Renal cortical epithelial cell (primary cell): ENCODE data around the gene RHOD. TPM values are rescaled to one million over a fixed set of nuclear protein-coding genes. Genes with fewer than 3 reads are reported as not detected.

Experiments
- DNase-seq: peaks from one replicate; pipeline ENCODE4 v3.0.0-alpha.2; 2011; ENCODE audit warnings: low read depth
- total RNA-seq: library from RNA; depleted of rRNA; stranded (reverse); fragments of >200 nt; gene quantifications from 2 replicates; pipeline ENCODE4 v1.2.3, GENCODE V29; 2014

Gene RHOD
- total RNA-seq, 1 donor from 2014 or later: 22.3 TPM

DNA sequence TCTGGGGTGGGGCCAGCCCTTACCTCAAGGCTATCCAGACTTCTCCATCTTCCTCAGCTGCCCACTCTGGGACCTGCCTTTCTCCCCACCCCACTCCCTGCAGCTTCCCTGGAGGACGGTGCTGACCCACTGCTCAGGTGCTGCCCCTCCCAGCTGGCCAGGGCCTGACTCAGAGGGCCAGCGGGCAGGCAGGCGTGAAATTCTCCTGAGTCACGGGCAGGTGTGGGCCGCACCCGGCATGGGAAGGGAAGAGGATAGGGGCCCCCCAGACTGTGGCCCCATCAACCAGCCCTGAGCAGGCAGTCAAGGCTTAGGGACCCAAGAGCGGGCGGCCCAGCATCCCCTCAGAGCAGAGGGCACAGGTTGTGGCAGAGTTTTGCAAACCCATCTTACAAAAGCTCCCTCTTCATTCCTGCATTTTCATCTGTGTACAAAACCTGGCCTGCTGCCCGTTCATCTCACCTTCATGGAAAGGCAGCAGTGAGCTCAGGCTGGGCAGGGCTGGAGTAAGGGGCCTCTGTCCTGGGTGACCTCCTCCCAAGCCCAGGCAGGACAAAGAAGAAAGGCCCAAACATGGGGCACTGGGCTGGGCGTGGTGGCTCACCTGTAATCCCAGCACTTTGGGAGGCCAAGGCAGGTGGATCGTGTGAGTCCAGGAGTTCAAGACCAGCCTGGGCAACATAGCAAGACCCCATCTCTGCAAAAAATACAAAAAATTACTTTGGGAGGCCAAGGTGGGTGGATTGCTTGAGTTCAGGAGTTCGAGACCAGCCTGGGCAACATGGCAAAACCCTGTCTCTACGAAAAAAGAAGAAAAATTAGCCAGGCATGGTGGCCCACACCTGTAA is 6.1 kb downstream of the RHOD start:
- DNase-seq: peak; percentile 52

DNA sequence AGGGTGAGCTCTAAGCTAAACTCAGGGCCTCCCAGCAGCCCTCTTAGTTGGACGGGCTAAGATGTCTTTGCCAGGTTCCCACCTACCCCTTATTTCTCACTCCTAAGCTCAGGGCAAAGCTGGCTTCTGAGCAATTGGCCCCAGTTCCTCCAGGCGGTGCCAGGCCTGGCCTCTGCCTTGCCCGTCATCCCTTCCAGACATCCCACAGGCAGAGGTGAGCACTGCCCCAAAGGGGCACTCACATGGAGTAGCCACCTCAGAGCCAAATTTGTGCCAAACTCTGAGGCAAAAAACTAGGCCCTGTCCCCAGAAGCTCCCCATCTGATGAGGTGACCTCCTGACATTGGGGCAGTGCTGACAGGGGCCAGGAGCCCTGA is 9.7 kb downstream of the RHOD start:
- no peak for DNase-seq

DNA sequence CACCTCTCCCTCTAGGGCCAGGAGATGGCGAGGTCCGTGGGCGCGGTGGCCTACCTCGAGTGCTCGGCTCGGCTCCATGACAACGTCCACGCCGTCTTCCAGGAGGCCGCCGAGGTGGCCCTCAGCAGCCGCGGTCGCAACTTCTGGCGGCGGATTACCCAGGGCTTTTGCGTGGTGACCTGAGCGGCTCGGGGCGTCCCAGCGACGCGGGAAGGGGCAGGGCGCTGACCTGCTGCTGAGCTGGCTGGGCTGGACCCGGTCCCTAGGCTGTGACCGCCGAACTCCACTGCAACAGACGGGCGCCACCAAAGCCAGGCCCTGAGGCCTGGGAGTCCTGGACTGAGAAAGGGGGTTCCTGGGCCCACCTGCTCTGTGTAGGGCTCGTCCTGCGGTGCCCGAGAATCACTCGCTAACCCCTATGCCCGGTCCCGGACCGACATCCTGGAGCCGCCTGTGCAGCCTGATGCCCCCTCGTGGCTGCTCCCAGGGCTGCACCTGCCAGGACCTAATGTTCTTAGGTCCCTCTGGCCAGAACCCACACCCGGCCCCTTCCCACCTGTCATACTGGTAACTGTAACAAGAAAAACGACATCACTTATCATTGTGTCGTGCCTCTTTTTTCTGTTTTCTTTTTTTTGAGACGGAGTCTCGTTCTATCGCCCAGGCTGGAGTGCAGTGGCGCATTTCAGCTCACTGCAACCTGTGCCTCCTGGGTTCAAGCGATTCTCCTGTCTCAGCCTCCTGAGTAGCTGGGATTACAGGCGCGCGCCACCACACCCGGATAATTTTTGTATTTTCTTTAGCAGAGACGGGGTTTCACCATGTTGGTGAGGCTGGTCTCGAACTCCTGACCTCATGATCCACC is 15.0 kb downstream of the RHOD start:
- peak; percentile 35 for DNase-seq

DNA sequence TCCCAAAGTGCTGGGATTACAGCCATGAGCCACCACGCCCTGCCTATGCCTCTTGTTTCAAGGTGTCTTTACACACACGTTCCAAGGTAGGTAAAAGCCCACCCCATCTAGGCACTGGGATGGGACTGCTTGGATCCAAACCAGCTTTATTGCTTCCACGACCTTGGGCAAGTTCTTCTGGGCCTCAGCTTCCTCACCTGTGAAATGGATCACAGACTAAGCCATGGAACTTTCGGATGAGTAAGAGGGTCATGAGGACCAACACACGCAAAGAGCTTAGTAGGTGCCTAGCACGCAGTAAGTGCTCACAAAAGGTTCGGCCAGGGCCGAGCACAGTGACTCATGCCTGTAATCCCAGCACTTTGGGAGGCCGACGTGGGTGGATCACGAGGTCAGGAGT is 15.6 kb downstream of the RHOD start:
- no peak for DNase-seq

DNA sequence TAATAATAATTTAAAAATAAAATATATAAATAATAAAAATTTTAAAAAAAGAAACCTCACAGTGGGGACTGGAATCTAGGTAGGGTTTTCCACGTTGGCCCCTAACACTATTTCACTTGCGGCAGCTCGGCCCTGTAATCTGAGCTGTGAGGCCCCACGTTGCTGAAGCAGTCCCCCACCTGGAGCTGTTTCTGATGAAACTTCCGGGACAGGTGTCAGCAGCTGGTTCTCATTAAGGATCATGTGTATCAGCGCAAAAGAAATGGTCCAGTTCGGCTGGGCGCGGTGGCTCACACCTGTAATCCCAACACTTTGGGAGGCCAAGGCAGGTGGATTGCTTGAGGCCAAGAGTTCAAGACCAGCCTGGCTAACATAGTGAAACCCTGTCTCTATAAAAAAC is 17.3 kb downstream of the RHOD start:
- DNase-seq: no peak

DNA sequence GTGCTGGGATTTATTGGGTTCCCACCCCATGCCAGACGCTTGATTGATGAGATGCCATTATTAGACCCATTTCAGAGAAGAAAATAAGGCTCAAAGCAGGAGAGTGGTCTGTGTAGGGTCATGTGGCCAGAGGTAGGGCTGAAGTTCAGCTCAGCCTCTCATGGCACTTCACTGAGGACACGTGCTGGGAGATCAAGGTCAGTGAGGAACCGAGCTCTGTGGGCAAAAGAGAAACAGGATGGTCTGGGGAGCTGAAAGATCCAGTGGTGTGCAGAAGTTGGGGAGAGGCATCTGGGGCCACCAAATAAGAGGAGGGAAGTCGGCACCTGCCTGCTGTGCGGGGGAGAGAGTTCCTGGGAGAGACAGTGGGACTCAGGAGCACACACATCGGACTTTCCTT is 19.6 kb downstream of the RHOD start:
- no peak for DNase-seq

DNA sequence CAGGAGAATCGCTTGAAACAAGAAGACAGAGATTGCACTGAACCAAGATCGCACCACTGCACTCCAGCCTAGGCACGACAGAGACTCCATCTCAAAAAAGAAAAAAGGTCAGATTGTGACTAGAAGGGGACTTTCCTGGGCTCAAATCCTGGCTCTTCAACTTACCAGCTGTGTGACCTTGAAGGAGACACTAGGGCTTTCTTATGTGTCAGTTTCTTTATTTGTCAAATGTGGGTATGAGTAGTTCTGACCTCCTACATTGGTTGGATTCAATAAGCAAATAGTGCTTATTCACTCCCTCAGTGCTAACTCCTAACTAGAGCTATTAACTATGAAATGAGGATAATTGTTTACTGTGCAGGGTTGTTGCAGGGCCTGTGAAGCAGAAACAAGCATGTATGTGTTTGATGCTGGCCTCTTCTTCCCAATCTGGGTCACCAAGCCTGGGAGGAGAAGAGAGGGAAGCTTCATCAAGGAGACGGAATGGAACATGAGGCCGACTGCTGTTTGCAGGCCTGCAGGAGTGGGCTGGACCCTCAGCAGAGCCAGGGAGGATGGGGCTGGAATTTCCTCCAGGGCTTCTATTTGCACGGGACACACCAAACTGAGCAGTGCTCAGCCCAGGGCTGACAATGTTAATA is 22.5 kb downstream of the RHOD start:
- no peak for DNase-seq

DNA sequence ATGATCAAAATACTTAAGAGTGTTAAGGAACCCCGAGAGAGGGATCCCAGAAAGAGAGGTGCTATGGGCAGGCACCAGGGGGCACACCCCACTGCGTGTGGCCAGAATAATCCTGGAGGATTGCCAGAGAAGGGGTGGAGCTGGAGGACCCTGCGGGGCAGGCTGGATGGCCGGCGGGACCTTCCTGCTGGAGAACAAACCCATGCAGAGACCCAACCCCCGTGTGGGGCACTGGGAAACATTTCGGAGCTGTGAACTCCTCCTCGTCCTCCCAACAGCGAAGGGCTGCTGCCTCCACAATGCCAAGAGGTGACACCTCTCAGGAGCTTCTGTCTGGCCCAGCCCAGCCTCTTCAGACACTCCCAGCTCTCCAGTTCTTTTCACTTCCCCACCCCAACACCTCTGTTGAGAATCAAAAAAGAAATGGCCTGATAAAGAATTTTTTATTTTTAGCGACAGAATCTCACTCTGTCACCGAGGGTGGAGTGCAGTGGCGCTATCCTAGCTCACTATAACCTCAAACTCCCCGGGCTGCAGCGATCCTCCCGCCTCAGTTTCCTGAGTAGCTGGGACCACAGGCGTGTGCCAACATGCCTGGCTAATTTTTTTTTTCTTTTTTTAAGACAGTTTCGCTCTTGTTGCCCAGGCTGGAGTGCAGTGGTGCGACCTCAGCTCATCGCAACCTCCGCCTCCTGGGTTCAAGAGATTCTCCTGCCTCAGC is 25.6 kb downstream of the RHOD start:
- no peak for DNase-seq

DNA sequence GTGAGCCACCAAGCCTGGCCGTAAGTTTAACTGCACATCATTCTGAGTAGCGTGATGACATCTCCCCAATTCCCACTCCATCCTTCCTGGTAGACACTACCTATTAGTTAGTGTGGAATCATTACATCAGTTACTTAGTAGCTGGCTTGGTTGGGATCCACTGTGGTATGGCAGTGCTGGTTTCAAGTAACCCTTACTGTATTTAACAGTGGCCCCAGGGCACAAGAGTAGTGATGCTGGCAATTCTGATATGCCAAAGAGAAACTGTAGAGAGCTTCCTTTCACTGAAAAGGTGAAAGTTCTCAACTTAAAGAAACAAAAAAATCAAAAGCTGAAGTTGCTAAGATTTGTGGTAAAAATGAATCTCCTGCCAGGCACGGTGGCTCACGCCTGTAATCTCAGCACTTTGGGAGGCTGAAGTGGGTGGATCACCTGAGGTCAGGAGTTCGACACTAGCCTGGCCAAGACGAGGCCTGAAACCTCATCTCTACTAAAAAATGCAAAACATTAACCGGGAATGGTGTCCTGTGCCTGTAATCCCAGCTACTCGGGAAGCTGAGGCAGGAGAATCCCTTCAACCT is 27.2 kb downstream of the RHOD start:
- DNase-seq: no peak

DNA sequence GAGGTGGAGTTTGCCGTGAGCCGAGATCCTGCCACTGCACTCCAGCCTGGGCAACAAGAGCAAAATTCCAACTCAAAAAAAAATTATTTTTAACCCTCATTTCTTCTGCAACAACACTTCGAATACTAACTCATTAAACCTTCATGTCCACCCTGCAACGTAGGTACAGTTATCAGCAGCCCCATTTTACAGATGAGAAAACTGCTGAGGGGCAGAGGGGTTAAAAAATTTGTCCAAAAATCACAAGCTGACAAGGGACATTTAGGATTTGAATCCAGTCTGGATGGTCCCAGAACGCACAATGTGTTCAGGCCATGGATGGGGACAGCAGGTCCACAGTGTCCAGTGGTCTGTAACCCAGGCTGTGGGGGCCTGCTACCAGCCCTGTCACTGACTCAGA is 29.0 kb downstream of the RHOD start:
- DNase-seq: no peak

DNA sequence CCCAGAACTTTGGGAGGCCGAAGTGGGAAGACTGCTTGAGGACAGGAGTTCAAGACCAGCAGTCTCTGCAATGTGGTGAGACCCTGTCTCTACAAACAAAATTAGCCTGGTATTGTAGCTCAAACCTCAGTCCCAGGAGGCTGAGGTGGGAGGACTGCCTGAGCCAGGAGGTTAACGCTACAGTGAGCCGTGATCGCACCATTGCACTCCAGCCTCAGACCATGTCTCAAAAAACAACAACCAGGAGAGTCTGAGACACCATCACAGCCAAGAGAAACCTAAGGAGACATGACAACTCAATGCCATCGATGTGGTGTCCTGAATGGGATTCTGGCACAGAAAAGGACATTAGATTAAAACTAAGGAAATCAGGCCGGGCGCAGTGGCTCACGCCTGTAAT is 34.1 kb downstream of the RHOD start:
- no peak for DNase-seq

DNA sequence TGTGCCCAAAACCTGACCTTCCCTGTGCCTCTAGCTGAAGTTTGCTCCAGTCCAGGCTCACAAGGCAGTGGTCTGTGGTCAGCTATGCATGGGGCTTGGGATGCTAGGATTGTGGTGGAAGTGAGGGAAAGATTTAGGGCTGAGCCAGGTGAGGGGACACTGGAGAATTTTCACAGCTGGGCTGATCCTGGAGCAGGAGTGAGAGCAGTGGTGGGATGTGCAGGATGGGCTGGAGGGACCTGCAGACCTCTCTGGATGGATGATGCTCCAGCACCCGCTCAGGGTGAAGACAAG is 38.5 kb downstream of the RHOD start:
- DNase-seq: no peak

DNA sequence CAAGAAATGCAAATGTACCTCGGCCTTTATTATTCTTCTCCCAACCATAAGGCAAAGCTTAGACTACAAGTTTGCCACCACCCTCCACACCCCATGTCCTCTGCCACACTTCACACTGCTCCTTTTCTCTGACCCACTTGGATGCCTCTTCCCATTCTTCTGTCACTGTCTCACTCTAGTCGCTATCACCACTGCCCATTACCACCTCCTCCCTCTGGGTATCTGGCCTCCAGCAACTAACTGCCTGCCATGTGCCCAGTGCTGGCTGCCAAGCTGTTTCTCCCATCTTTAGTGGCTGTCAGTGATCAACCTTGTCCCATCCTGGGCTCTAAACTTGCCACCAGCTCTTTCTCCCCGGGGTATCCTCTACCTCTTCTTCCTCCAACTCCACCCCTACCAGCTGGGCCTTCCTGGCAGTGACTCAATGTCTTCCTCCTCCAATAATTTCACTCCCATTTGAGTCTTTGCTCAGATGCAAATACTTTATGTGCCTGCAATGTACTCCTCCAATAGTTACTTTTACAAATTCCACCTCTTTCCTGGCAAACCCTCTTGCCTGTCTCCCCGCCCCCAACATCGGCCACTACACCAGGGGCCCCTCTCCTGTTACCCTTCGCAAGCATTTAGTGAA is 42.3 kb downstream of the RHOD start:
- no peak for DNase-seq

DNA sequence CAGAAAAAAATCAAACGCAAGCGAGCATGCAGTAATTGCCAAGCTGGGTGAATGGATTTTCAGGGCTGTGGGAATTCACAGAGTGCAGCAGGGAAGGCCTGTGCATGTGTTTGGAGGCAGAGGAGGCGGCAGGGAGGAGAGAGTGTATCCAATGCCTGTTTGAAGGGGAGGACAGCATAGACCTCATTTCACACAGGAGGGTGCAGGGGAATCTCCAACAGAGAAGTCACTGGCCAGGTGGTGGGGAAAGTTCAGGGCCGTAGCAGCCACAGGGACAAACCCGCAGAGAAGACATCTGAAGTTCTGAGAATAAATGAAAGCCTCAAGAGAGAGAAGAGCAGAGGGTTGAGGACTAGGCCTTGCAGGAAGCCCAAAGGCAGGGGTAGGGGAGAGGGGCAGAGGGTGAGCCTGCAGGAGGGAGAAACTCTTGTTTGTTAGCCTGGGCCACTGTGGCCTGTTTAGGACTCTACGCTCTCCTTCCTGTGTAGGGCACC is 43.2 kb downstream of the RHOD start:
- DNase-seq: no peak

DNA sequence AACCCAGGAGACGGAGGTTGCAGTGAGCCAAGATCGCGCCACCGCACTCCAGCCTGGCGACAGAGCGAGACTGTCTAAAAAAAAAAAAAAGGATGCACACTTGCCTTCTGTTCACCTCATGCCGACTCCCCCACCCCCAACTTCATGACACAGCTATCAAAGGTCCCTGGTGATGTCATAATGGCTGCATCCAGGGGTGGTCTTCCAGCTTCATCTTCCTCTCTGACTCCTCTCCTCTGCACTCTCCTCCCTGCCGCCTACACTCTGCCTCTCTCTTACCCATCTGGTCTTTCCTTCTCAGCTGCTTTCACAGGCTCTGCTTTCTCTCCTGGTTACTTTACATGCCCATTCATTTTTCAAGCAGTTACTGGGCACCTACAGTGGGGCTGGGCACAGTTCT is 46.0 kb downstream of the RHOD start:
- no peak for DNase-seq

DNA sequence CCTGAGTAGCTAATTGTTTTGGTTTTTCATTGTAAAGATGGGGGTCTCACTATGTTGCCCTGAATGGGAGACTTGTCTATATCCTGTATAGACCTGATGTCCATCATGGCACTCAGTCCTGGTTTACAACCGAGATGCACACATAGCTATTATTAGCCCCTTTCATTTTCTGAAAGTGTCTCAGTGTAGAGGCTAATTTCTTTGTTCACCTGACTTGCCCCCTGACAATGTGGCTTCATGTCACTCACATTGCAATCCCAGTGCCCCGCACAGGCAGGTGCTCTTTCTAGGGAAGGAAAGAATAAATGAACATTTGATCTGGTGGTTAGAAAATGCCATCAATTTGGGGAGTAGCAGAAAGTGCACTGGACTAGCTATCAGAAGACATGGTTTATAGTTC is 49.3 kb downstream of the RHOD start:
- no peak for DNase-seq

DNA sequence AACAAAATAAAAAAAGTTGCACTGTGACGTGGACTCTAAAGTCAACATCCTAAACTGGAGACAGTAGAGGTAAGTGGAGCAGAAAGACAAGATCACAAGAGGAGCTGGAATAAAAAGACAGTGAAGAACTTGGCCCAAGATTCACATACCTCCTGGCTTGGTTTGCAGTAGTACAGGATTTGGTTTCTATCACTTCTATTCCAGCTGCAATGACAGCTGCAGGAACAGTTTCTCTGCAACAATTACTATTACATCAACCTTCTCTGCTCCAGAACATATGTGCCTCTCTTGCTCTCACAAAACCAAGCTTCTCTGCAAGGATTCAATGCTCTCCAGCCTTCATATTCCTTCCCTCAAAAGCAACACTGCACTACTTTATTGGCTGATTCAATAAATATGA is 54.6 kb downstream of the RHOD start:
- no peak for DNase-seq

DNA sequence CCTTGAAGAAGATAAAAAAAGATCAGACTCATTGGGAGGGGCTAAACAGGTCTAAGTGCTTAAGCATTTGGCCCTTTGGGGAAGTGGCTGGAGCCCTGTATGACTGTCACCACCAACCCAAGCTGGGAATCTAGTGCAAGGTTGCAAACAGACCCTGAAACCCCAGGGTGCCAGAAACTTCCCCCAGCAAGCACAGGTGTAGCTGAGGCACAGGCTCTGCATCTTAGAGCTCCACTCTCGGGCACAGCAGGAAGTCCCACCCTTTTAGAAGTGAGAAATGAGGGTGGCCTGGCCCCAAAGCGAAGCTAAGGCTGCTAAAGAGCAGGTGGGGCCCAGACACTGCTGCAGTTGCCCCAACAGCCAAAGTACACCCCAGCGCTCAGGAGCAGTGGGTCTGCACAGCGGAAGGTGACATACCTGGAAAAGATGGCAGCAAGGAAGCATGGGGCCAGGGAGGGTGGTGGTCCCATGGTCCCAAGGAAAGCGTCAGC is 56.6 kb downstream of the RHOD start:
- no peak for DNase-seq

DNA sequence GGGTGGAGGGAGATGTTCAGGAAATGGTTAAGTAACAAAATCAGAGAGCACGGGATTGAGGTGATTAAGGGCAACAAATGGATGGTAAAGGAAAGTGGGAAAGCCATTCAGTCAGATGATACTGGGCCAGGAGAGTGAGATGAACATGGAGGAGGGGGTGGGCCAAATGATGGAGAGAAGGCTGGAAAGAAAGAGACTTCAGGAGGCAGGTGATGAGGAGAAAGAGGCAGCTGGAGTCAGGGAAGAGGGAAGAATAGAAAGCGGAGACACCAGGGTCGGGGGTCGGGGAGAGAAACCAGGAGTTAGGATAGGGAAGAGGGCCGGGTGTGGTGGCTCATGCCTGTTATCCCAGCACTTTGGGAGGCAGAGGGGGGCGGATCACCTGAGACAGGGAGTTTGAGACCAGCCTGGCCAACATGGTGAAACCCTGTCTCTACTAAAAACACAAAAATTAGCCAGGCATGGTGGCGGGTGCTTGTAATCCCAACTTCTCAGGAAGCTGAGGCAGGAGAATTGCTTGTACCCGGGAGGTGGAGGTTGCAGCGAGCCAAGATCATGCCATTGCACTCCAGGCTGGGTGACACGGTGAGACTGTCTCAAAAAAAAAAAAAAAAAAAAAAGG is 57.7 kb downstream of the RHOD start:
- DNase-seq: no peak

DNA sequence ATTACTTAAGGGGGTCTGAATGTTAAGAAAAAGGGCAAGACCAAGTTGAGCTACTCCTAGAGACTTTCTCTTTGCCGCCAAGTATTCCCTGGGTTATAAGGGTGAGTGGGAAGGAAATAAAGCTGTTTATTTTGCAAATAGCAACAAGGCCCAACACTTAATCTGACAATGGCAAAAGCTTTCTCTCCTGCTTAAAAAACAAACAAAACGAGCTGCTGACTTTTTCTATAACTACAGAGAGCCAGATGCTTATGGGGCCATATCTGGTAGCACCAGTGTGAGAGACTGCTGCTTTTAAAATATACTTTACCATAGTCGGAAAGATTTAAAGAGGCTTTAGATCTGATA is 60.1 kb downstream of the RHOD start:
- no peak for DNase-seq

DNA sequence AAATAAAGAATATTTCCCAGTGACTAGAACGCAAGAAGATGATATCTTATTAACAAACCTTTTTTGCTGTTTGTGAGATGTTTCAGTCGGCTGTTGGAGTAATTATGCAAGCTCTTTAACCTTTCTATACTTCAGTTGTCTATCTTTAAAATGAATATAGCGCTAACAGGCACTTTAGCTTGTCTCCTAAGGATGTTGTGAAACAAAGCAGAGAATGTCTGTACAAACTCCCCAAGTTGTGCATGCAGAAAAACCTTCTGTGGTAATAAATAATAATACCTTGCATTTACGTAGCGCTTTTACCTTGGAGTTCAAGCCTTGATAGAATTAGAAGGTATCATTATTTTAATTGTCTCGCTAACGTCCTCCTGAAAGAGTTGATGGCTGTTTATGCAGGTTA is 60.5 kb downstream of the RHOD start:
- no peak for DNase-seq
